Limb (tissue), 2 donors: ENCODE results near the gene RPL34.
"Not testable (repeated sequence)": the region's sequence is repeated elsewhere in the genome, so short reads cannot be mapped to it uniquely, and the experiment has no call there.

Experiments
- DNase-seq, 2 donors: peaks; one replicate each; pipeline ENCODE4 v3.0.0-alpha.2; 2016; ENCODE audit errors: extremely low spot score in 2 of 2

The RPL34 gene

DNA sequence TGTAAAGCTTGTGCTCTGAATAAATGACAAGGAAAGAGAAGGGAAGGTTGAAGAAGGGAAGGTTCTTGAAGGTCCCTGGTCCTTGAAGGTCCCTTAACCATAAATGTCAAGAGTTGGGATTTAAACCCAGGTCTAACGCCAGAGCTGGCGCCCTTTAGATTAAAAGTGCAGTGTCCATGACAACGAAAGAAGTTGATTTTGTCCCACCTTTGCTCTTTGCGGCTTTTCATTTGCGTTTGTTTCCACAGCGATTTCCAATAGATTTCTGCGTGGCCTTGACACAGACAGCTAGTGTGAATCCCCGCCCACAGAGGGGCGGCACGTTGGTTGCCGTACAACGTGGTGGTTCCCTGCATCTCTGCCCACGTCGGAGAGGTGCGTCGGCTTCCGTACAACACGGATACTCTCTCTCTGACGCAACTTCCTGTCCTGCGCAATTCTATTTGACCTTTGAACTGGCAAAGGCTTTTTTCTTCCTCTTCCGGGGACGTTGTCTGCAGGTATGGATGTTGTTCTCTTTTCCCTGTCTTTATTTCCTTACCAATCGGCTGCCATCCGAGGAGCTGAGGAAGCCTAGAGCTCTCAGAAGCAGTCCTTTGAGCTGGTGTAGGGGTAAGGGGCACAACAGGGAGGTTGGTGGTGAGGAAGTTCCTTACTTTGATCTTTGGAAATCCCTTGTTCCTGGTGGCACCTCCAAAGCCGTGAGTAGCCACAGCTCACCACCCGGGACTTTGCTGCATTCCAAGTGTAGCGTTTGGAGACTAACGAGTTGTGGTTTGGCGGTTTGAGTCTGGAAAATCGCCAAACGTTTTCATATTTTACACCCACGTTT is at the start of gene RPL34:
RPL34 (plus strand) TSS at position 476 of the 832 bp plus-strand sequence. CDS start 1,384 bp downstream, outside the sequence.
- DNase-seq = peak; percentile 94 to 99

DNA sequence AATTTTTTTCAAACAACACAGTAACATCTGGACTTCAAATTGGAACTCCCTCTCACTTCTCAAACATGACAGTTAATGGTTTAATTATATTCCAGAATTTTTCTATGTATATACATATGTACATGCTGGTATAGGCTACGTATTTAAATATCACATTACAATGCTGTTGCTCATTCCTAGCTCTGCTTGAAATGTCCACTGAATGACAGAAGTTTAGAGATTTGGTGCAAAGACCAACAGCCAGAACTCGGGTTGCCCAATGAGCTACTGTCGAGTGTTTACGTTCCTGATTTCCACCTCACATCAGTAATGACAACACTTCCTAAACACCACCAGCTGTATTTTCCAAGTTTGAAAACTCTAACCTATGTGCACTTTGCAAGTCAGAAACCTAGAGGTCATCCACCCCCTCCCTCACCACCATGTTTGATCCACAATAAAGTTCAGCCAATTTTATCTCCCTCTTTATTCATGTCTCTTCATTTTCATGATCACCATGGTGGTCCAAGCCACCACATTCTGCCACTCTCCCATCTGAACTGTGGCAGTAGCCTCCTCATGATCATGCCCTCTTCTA is 49.3 kb upstream of the RPL34 start:
- DNase-seq = no peak

DNA sequence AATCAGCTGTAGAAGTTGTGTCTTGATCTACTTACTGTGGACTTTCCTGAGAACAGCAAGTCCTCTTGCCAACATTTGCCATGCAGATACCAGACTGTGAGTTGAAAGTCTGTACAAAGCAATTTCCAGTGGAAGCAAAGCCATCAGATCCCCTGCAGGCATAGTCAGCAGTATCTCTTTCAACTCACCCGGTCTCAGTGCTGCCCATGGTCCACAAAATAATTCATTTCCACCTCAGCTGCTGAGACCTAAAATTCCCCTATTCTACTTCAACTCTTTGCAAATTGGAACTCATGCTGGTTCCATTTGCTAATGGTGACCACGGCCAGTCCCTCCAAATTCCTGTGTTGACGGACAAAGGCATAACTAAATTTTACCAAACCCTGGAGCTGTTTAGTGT is 46.0 kb upstream of the RPL34 start:
- DNase-seq = no peak

DNA sequence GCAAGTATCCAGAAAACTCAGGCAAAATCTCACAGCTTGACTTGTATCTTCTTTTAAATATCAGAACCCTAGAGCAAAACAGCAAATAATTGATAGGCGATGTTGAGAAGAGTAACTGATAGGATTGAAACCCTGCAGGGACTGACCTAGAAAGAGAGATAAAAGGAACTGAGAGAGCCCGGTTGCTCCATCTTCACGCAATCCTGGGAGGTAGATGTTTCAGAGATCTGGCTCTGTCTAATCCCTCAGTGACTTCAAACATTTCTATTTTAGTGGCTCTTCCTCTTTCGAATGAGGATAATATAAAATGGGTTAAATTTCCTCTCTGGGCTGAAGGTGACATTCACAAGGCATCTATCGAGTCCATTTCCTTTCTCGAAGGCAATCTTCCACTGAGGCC is 39.3 kb upstream of the RPL34 start:
- DNase-seq = no peak

DNA sequence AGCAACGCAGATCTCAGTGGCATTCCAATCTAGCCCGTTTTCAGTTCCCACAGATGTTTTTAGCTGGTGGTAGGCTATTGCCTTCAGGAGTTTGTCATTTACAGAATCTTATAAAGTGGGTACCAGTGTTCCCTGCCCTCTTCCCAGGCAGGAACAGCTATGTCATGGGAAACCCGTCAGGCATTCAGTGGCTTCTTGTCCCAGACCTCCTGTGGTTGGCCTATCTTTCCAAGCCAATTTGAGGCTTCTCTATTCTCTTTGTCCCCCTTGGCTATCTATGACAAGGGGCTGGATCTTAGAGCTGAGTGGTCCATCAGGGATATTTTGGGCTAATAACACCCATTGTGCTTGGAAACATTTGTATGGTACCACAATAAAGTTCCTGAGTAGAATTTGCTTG is 33.6 kb upstream of the RPL34 start:
- DNase-seq = no peak

DNA sequence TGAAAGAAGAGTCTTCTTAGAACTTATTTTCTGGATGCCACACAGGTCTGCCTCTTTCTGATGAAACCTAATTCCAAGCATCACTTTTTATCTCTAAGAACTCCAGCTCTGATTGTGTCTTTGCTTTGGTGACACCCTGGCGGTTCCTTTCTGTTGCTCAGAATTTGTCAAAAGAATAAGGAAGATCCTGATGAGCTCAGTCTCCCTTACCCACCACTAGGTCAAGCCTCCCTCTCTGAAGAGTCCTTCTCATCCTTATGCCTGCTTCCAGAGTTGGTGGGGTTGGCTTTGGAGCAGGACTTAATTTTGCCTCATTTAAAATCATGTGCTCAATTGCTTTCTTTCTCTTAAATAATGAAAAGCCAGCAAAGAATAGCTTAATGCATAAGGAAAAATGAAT is 31.5 kb upstream of the RPL34 start:
- DNase-seq = no peak

DNA sequence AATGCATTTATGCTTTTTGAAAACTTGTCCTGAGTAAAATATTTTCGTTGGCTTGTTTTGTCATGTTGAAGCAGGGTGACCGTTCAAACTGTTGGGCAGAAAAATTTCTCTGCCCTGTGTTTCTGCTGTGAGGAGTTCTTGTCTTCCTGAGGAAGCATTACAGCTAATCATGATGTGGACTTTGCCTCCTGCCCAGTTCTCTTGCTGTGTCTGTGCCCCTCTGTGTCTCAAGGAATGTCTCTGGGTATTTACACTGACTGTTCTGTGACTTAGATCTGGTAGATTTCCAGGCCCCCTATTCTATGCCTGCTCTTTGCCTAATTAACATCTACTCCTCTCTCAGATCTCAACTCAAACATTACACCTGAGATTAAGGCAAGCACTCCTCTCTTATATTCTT is 30.4 kb upstream of the RPL34 start:
- no peak for DNase-seq

DNA sequence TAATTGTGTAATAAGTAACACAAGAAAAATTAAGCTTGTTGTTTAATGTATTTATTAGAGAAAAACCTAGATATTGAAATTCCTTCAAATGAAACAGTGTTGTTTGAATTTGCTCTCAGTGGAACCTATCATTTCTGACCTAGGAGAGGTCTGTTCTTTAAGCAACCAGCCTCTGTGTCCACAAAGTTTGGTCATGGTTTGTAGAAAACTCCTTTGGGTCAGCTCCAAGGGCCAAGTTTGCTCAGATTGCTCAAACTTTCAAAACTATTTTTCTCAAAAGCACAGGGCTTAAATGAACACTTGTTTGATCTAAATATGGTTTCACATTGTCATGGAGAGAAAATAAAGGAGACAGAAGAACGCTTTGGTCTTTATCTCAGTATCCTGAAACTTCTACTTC is 29.6 kb upstream of the RPL34 start:
- DNase-seq = no peak

DNA sequence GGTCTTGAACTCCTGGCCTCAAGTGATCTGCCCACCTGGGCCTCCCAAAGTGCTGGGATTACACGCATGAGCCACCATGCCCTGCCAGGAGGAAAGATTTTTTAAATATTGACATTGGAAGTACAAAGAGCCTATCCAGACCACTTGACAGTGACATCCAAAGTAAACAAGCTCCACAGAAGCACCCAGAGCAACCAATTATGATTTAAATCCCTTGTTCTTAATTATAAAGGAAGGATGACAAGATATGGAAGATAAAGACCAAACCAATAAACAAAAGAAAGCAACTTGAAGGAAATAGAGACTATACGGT is 27.7 kb upstream of the RPL34 start:
- DNase-seq = no peak

DNA sequence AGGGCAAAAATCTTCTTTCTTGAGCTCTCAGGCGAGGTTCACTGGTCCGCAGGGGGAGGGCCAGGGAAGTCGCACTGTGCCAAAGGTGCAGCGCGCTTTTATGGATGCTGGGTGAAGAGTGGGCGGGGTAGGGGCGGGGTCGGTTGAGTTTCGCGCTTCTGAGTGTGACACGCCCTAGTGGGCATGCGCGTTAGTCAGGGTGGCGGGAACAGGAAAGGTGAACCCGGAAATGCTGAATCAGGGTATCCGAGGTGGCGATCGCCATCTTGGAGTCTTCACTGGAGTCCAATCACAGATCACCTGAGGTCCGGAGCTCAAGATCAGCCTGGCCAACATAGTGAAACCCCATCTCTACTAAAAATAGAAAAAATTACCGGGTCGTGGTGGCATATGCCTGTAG is 26.1 kb upstream of the RPL34 start:
- not testable (repeated sequence) for DNase-seq

DNA sequence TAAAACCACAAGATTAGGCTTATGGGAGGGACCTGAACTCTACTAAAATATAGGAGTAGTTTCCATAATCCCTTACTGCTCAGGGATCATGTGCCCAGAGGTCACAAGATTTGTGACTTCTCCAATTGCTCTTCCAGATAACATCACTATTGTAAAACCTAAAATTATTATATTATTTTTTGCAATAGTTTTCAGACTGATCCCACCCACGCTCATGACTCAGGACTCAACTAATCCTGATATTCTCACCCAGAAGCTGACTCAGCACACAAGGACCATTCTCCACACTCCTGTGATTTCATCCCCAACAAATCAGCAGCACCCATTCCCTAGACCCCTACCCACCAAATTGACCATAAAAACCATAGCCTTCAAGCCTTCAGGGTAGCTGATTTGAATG is 24.0 kb upstream of the RPL34 start:
- no peak for DNase-seq

DNA sequence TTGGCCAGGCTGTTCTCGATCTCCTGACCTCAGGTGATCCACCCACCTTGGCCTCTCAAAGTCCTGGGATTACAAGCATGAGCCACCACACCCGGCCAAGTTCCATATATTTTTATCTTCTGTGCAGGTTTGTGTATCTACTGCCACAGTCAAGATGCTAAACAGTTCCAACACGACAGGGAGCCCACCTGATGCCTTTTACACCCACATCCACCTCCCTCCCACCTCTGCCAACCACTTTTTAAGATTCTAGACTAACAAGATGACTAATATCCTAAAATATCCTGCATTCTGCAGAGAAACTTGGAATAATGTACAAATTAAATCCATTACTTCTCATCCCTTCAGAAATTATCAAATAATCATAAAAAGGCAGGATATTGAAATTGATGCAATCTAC is 19.3 kb upstream of the RPL34 start:
- DNase-seq = no peak

DNA sequence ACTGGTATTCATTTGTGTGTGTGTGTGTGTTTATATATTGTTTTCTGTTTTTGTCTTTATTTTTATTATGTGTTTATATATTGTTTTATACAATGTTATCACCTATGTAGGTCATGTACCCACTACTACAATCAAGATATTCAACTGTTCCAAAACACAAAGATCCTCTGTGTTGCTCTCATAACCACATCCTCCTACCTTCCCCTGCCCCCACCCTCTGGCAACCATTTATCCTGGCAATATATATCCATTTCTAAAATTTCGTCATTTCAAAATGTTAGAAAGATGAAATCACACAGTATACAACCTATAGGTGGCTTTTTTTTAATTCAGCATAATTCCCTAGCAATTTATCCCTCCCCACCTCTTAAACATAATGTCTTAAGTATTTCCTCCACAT is 18.8 kb upstream of the RPL34 start:
- no peak for DNase-seq

DNA sequence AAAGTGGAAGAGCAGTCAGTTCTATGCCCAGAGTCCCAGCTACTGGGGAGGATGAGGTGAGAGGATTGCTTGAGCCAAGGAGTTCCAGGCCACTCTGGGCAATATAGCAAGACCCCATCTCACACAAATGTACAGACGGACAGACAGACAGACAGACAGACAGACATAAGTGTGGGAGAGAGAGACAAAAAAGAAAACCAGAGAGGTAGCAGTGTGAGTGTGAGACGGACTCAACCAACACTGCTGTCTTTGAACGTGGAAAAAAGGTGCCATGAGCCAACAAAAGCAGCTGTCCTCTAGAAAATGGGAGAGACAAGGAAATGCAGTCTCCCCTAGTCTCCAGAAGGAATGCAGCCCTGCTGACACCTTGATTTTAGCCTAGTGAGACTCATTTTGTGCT is 18.2 kb upstream of the RPL34 start:
- DNase-seq = no peak

DNA sequence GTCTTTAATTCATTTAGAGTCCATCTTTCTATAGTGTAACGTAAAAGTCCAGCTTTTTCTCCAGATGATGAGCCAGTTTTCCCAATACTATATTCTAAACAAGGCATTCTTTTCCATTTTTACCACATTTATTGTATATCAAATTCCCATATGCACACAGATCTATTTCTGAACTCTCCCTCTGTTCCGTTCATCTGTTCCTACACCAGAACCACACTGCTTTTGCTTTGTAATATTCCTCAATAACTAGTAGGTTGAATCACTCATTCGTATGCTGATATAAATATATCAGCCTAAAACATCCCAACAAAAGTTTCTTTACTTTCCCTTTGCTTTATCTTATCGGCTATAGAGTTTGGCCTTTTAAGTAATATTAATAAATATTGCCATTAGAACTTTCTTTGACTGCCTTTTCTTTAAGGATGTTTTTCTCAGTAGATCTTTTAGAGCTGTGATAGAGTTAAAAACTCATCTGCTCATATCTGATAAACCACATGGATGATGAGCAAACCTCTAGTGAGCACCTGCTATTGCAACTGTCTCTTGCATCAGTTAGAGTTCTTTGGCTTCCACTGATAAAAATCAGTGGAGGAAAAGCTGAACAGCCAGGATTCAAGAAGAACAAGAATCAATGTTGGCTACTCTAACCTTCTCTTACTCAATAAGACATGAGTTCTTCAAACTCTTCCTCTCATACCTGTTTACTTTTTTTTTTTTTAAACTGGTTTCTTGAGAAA is 13.1 kb upstream of the RPL34 start:
- no peak for DNase-seq

DNA sequence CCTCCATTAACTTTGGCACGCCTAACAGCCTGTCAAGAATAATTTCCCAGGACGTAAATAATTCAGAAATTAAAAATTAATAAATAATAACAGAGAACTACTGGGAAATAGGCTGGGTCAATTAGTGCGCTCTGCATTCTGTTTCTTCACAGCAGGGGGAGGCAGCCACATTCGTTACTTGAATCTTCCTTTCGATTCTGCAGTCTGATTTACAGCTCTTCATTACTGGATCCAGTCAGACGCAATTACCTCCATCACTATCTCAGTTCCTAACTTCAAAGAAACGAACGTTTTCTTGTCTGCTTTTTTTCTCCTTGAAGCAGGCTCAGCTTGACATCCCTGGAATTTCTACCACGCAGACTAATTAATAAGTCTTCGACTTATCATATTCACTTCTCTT is 9.0 kb upstream of the RPL34 start:
- no peak for DNase-seq

DNA sequence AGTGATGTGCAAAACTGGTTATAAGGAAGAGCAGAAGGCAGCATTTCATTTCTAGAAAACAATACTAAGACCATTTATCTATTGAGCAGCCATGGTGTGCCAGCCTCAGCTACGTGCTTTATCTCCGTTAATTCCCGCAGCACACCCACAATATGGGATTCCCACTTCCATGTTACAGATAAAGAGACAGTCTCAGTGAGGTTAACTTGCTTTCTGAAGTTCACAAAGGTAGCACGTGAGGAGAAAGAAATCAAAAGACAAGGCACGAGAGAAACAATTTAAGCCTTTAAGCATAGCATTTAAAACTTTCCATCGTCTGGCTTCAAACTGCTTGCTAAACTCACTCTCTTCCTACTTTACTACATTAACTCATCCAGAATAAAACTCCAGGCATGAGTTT is 8.0 kb upstream of the RPL34 start:
- no peak for DNase-seq

DNA sequence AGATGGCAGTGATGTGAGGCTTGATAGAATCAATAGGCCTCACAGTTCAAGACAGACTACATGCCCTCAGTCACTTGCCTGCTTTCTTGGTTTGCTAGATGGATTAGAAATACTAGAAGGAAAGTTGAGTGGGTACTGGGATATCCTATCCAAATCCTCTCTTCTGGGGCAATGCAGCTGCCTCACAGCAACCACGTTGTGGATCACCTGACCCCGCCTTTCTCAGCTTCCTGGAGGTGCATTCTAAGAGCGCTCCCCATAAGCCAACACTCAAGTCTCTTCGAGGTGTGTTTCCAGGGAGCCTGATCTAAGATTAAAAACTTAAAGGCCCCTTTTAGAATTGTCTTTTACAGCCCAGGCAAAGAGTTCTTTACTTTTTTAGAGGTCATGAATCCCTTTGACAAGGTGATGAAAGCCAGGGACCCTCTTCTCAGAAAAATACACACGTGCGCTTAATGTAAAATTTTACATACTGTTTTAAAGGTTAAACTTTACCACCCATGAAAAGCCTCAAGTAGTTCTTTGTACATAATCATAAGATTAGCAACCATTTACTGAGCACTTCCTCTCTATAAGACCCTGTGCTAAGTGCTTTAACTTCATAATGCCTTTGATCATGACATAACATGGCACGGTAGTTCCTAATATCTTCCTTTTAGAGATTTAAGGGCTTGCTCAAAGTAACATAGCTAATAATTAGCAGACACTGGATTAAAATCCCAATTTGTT is 840 bp upstream of the RPL34 start:
- DNase-seq = no peak

DNA sequence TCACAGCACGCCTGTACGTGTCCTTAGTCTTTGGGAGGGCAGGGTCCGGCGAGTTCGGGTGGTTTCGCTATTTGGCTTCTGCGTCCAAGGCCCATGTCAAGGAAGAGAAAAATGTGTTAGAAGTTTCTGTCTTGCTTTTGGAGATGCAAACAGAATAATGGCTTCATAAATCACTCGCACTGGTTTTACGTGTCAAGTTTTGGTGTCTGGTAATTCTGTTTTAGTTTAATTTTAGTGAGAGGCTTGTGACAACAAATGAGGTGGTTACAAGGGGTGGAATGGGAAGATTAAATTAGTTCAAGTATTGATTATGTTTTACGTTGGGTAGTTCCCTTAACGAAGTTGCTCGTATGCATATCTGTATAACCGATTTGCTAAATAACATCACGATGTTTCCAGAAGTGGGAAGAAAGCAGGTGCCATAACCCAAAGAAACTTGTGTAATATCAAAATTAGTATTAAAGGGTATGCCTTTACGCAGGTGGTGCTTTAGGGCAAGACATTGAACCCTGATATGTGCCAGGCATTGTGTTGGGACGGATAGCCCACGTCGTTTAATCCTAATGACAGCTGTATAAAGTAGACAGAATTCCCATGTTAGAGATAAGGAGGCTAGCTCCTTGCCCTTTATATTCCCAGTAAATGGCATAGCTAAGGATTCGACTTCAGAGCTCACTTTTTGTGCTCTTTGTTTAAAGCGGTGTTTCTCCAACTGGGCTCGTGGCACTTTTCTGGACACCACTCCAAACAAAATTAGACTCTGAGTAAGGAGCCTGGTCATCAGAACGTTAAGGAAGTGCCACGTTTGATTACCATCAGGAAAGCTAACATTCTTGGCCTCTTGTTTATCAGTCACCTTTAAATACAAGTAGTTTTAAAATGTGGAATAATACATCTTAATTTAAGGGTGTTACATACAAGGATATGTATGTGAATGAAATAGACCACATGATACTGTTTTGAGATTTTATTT is 843 bp downstream of the RPL34 start:
- no peak for DNase-seq

DNA sequence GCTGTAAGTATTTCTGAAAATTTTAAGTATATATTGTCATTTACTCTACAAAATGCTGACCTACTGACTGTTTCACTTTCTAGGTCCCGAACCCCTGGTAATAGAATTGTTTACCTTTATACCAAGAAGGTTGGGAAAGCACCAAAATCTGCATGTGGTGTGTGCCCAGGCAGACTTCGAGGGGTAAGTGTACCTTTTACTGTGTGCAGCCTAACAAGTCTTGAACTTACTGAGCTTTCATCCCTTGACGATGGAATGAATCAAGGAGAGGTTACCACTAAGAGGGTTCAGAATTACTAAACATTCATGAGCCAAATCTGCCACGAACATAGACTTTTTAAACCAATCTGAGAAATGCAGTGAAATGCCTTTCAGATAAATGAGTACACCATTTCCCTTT is 1.6 kb downstream of the RPL34 start:
- no peak for DNase-seq

DNA sequence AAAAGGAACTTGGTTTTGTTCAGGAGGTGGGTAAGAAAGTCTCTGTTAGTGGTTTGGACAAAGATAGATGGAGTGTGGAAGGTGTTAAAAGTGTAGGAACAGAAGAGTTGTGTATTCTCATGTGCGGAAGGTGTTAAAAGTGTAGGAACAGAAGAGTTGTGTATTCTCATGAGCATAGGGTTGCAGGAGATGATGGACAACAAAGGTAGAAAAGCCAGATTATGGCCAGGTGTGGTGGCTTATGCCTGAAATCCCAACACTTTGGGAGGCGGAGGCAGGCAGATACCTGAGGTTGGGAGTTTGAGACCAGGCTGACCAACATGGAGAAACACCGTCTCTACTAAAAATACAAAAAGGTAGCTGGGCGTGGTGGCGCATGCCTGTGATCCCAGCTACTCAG is 2.5 kb downstream of the RPL34 start:
- no peak for DNase-seq
